ENCODE data around the gene HIPK2.
A peak's percentile ranks its signal among the peaks of the same experiment; 100 is the strongest.

HIPK2 gene

DNA sequence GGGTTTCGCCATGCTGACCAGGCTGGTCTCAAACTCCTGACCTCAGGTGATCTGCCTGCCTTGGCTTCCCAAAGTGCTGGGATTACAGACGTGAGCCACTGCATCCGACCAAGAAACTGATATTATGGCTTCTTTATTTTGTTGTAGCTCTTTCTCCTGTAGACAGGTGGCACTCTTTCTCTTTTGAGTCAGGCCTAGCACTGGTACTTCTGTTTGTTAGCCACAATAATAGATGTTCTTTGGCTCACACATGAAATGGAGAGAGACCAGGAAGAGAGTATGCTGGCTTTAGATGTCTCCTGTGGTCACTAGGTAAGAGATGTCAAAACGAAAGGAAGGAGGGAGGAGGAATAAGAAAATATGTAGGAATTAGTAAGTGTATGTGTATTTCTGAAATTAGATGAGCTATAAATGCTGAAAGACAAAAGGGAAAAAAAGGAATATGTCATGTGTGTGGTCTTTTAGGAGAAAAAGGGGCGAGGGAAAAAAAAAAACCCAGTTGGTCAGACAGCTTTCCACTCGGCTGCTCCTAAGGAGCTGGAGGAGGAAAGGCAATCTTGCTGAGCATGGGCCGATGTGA lies 175.6 kb downstream of the HIPK2 start:
- TF ChIP-seq, protein P1, sequence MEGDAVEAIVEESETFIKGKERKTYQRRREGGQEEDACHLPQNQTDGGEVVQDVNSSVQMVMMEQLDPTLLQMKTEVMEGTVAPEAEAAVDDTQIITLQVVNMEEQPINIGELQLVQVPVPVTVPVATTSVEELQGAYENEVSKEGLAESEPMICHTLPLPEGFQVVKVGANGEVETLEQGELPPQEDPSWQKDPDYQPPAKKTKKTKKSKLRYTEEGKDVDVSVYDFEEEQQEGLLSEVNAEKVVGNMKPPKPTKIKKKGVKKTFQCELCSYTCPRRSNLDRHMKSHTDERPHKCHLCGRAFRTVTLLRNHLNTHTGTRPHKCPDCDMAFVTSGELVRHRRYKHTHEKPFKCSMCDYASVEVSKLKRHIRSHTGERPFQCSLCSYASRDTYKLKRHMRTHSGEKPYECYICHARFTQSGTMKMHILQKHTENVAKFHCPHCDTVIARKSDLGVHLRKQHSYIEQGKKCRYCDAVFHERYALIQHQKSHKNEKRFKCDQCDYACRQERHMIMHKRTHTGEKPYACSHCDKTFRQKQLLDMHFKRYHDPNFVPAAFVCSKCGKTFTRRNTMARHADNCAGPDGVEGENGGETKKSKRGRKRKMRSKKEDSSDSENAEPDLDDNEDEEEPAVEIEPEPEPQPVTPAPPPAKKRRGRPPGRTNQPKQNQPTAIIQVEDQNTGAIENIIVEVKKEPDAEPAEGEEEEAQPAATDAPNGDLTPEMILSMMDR (conservative IDR thresholded peaks at IDR 0.05) = peak; percentile 91
- no peak for TF ChIP-seq ZFX (IDR thresholded peaks at IDR 0.05)
- H3K27ac ChIP-seq = no peak overlapping the region

DNA sequence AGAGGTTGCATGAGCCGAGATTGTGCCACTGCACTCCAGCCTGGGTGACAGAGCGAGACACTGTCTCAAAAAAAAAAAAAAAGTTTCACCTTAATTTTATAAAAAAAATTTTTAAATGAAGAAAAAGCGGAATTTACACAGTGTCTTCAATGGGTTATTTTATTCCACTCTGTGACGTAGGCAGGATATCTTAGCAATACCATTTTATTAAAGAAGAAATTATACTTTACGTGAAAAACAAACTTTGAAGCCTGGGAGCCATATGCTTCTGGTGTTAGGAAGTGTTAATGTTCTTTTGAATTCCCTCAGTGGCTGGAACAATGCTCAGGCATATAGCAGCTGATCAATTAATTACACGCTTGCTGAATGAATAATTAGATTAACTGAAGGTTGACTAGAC lies 176.6 kb downstream of the HIPK2 start:
- H3K27ac ChIP-seq = no peak overlapping the region
- no peak for TF ChIP-seq ZFX (IDR thresholded peaks at IDR 0.05)
- TF ChIP-seq, protein P1 (conservative IDR thresholded peaks at IDR 0.05) = no peak

DNA sequence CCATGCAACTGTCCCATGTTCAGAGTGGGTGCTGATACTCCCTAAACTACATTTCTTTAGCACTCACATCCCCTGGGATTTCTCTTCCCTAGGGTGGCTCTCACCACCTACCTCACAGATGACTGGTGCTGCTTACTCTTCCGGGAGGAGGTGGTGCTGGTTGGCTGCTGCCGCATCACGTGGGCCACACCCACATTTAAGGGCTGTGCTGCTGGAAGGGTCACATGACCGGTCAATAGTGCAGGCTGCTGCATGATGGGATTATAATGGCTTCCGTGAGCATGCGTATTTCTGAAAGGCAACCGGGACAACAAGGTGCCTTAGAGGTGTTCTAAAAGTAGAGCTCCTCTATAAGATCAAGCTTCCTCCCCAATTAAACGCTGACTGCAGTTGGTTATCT lies 177.5 kb downstream of the HIPK2 start:
- H3K27ac ChIP-seq = no peak overlapping the region

DNA sequence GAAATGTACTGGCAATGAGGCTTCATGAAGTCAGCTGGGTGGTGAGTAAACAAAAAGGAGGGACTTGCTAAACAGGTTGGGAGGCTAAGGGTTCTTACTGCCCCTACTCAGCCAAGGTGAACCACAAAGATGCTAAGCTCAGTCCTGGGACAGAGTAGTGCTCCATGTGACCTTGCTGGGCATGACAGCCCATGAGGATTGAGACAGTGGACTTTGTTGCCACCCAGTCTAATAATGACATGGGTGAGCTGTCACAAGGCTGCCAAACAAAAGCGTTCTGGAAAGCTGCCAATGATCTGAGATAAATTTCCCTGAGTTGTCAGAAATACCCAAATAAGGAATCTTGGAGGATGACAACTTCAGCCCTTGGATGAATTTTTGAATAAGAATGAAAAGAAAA lies 179.2 kb downstream of the HIPK2 start:
- no peak for TF ChIP-seq ZFX (IDR thresholded peaks at IDR 0.05)
- TF ChIP-seq, protein P1 (conservative IDR thresholded peaks at IDR 0.05) = no peak
- no peak overlapping the region for H3K27ac ChIP-seq

More for the DNA sequence above, 177.5 kb downstream of the HIPK2 start:
- TF ChIP-seq, protein P1 (conservative IDR thresholded peaks at IDR 0.05) = no peak
- TF ChIP-seq ZFX (IDR thresholded peaks at IDR 0.05) = no peak

DNA sequence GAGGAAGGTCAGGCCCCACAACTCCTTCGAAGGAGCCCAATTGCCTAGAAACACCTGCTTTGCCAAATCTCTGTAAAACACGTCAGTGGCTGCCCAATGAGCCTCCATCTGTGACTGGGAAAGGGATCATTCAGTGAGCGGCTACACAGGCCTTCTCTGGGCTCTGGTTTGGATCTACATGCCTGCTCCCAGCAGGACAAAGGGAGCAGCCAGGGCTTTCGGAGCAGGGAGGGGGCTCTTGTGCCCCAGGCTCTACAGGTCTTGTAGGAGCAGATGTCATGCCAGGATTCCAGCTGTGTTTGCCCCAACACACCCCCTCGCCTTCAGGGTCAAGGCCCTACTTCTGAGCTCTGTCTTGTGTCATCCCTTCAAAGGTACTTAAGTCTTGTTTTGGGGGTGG lies 180.8 kb downstream of the HIPK2 start:
- TF ChIP-seq, protein P1 (conservative IDR thresholded peaks at IDR 0.05) = no peak
- TF ChIP-seq ZFX (IDR thresholded peaks at IDR 0.05) = no peak
- H3K27ac ChIP-seq = no peak overlapping the region

DNA sequence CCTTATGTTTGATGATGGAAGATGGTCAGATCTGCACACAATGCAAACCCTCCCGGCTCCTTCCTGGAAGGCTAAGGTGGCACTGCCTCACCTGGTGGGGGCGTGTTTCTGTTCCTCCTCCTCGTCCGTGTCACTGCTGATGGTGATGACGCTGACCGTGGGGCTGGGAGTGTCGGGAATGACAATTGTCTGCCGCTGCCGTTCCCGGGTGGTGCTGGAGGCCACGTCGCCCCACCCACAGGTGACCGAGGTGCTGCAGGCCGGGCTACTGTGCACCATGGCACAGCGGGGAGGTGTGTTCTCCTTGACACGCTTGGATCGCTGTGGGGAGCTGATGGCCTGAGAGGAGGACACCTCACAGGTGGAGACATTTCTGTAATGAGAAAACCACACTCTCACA lies 181.2 kb downstream of the HIPK2 start:
- no peak overlapping the region for H3K27ac ChIP-seq
- TF ChIP-seq ZFX (IDR thresholded peaks at IDR 0.05) = no peak
- TF ChIP-seq, protein P1 (conservative IDR thresholded peaks at IDR 0.05) = no peak

DNA sequence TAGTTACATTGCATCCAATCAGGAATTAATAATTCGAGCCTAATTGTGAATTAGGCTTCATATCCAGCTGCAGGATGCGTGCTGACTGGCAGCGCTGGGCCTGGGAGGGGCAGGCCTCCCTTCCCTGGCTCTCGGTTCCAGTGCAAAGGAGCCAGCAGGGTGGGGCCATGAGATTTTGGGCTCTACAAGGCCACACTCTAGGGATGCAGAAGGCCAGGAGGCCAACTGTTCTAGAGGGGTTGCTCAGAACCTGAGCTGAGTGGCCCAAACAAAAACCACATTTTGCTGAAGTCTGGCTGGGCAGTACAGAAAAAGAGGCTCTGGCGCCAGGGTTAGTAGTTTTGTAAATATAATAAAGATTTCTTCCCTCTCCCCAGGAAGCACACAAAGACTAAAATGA lies 182.0 kb downstream of the HIPK2 start:
- TF ChIP-seq, protein P1 (conservative IDR thresholded peaks at IDR 0.05) = no peak

More for the DNA sequence above, 182.0 kb downstream of the HIPK2 start:
- H3K27ac ChIP-seq = no peak overlapping the region
